H1 (cell line): ENCODE results near the gene PRKAR1B. TPM values are rescaled to one million over a fixed set of nuclear protein-coding genes. Genes with fewer than 3 reads are reported as not detected.

Source experiments
- CTCF ChIA-PET: fragments of 300-600 bp; sonication (Branson Sonifier 250); formaldehyde crosslinking; loops from one replicate; lab custom pipeline; 2021; ENCODE audit not compliant: partially characterized antibody; lab: Charles Lee
- POLR2A ChIA-PET: fragments of 300-600 bp; sonication (Branson Sonifier 250); formaldehyde crosslinking; loops from one replicate; lab custom pipeline; 2021; ENCODE audit warnings: inconsistent platforms; ENCODE audit not compliant: partially characterized antibody; lab: Charles Lee
- DNase-seq, 2 experiments: peaks; one replicate each; pipeline versions ENCODE4 v3.0.0 to v3.0.0-alpha.2; 2010 to 2022; ENCODE audit warnings: low spot score in 2 of 2, low read depth in 1 of 2, mixed read lengths in 1 of 2
- FAIRE-seq: peaks from 2 replicates; lab custom pipeline; 2011; peaks lifted over from hg19 to GRCh38; lab: Jason Lieb, UNC
- H2AFZ ChIP-seq: 2 replicates; pipeline ENCODE4 v1.8.1; 2012; ENCODE audit warnings: low read length, inconsistent platforms
- H2AK5ac ChIP-seq: 2 replicates; pipeline ENCODE4 v1.6.1; 2013; ENCODE audit warnings: low read depth, low read length
- H2BK120ac ChIP-seq: replicated peaks from 2 replicates; pipeline ENCODE3; 2013; ENCODE audit warnings: low read depth, low read length, inconsistent platforms
- H2BK12ac ChIP-seq: 2 replicates; pipeline ENCODE4 v1.6.1; 2013; ENCODE audit warnings: low read depth, low read length
- H2BK15ac ChIP-seq: 2 replicates; pipeline ENCODE4 v1.6.1; 2013; ENCODE audit warnings: low read length
- H2BK20ac ChIP-seq: 2 replicates; pipeline ENCODE4 v1.6.1; 2013; ENCODE audit warnings: low read length
- H2BK5ac ChIP-seq: 2 replicates; pipeline ENCODE4 v1.6.1; 2013; ENCODE audit warnings: low read depth, low read length
- H3K14ac ChIP-seq: 2 replicates; pipeline ENCODE4 v1.6.1; 2013; ENCODE audit warnings: inconsistent platforms; ENCODE audit not compliant: insufficient read length
- H3K18ac ChIP-seq: 2 replicates; pipeline ENCODE4 v1.6.1; 2013; ENCODE audit warnings: low read length; ENCODE audit errors: extremely low read depth
- H3K23ac ChIP-seq: 2 replicates; pipeline ENCODE4 v1.6.1; 2013; ENCODE audit warnings: inconsistent platforms; ENCODE audit not compliant: insufficient read length
- H3K23me2 ChIP-seq: 2 replicates; pipeline ENCODE4 v1.6.1; 2013; ENCODE audit warnings: low read depth, low read length
- H3K27ac ChIP-seq: 2 replicates; pipeline ENCODE4 v1.6.1; 2011; ENCODE audit warnings: low read depth, low read length, inconsistent platforms
- H3K27me3 ChIP-seq, 4 experiments: replicated peaks in 1 of 4; 1 replicate in 1 of 4; 2 replicates in 3 of 4; pipeline versions ENCODE4 v1.6.1 to v1.8.1; 2011 to 2013; ENCODE audit warnings: low read length in 3 of 4, mild to moderate bottlenecking in 3 of 4, inconsistent platforms in 2 of 4, mixed read lengths in 2 of 4, moderate library complexity in 1 of 4; ENCODE audit not compliant: control insufficient read depth in 3 of 4, insufficient read depth in 3 of 4; ENCODE audit errors: extremely low read depth in 1 of 4
- H3K36me3 ChIP-seq, 4 experiments: 2 replicates each; pipeline versions ENCODE4 v1.6.1 to v1.8.1; 2011 to 2013; ENCODE audit warnings: mild to moderate bottlenecking in 4 of 4, low read length in 3 of 4, moderate library complexity in 2 of 4, control low read depth in 1 of 4, inconsistent platforms in 1 of 4; ENCODE audit not compliant: insufficient read depth in 4 of 4, control insufficient read depth in 2 of 4
- H3K4ac ChIP-seq: replicated peaks from 2 replicates; pipeline ENCODE3; 2013; ENCODE audit warnings: low read length, low read depth, mixed read lengths, inconsistent platforms; ENCODE audit not compliant: insufficient read length
- H3K4me1 ChIP-seq, 4 experiments: replicated peaks in 1 of 4; 1 replicate in 1 of 4; 2 replicates in 3 of 4; pipeline versions ENCODE4 v1.6.1 to v1.8.1; 2011 to 2013; ENCODE audit warnings: low read length in 3 of 4, inconsistent platforms in 2 of 4, mixed read lengths in 1 of 4; ENCODE audit not compliant: insufficient read depth in 4 of 4, control insufficient read depth in 3 of 4
- H3K4me2 ChIP-seq, 2 experiments: 2 replicates each; pipeline versions ENCODE4 v1.6.1 to v1.8.1; 2011 to 2013; ENCODE audit warnings: low read depth in 2 of 2, low read length in 2 of 2, control low read depth in 1 of 2, inconsistent platforms in 1 of 2, mild to moderate bottlenecking in 1 of 2; ENCODE audit not compliant: insufficient read depth in 1 of 2
- H3K4me3 ChIP-seq, 4 experiments: fragments of 200-600, 300-600 bp in 1 of 4; sonication (generic), shearing (Covaris generic), sonication (Bioruptor Twin) in 1 of 4; 2 replicates each; pipeline versions ENCODE4 v1.5.1 to v1.8.1; 2011 to 2016; ENCODE audit warnings: low read length in 4 of 4, low read depth in 3 of 4, control low read depth in 2 of 4, inconsistent platforms in 2 of 4, mild to moderate bottlenecking in 2 of 4, mixed read lengths in 1 of 4, moderate library complexity in 1 of 4; ENCODE audit not compliant: insufficient read depth in 2 of 4; ENCODE audit errors: extremely low read depth in 1 of 4
- H3K56ac ChIP-seq: replicated peaks from 2 replicates; pipeline ENCODE3; 2013; ENCODE audit warnings: low read depth, mild to moderate bottlenecking, mixed read lengths, low read length, inconsistent platforms; ENCODE audit not compliant: insufficient read length
- H3K79me1 ChIP-seq: 2 replicates; pipeline ENCODE4 v1.6.1; 2013; ENCODE audit warnings: low read depth, low read length, control low read depth
- H3K79me2 ChIP-seq, 2 experiments: 2 replicates each; pipeline versions ENCODE4 v1.6.1 to v1.8.1; 2012 to 2013; ENCODE audit warnings: low read length in 2 of 2, mild to moderate bottlenecking in 2 of 2, inconsistent platforms in 1 of 2; ENCODE audit not compliant: insufficient read depth in 2 of 2, control insufficient read depth in 1 of 2
- H3K9ac ChIP-seq, 4 experiments: replicated peaks in 1 of 4; 1 replicate in 1 of 4; 2 replicates in 3 of 4; pipeline versions ENCODE4 v1.6.1 to v1.8.1; 2011 to 2013; ENCODE audit warnings: low read depth in 3 of 4, low read length in 3 of 4, control low read depth in 2 of 4, mild to moderate bottlenecking in 2 of 4, moderate library complexity in 2 of 4, inconsistent platforms in 1 of 4; ENCODE audit errors: extremely low read depth in 1 of 4
- H3K9me3 ChIP-seq, 2 experiments: 2 replicates each; pipeline versions ENCODE4 v1.6.1 to v1.8.1; 2012 to 2013; ENCODE audit warnings: mild to moderate bottlenecking in 2 of 2, moderate library complexity in 2 of 2, control low read depth in 1 of 2, inconsistent platforms in 1 of 2, low read depth in 1 of 2, low read length in 1 of 2, mixed read lengths in 1 of 2; ENCODE audit not compliant: insufficient read depth in 2 of 2
- H4K20me1 ChIP-seq, 2 experiments: replicated peaks in 1 of 2; 2 replicates each; pipeline versions ENCODE3 to v1.8.1; 2011 to 2013; ENCODE audit warnings: inconsistent platforms in 2 of 2, low read length in 2 of 2, mild to moderate bottlenecking in 1 of 2; ENCODE audit not compliant: insufficient read depth in 2 of 2, control insufficient read depth in 1 of 2
- H4K5ac ChIP-seq: 2 replicates; pipeline ENCODE4 v1.6.1; 2013; ENCODE audit warnings: low read length, low read depth, mixed read lengths, inconsistent platforms; ENCODE audit not compliant: insufficient read length
- H4K8ac ChIP-seq: 2 replicates; pipeline ENCODE4 v1.8.0; 2013; ENCODE audit warnings: mild to moderate bottlenecking, moderate library complexity, low read length, inconsistent platforms; ENCODE audit not compliant: insufficient read depth; ENCODE audit errors: extremely low read depth
- H4K91ac ChIP-seq: replicated peaks from 2 replicates; pipeline ENCODE3; 2013; ENCODE audit warnings: low read length, mixed read lengths, inconsistent platforms; ENCODE audit not compliant: insufficient read length
- CBX5 ChIP-seq: fragments of 300-800, 300-1000 bp; sonication (generic); IDR thresholded peaks from 2 replicates; pipeline ENCODE4 v1.7.1; 2016; ENCODE audit warnings: antibody characterized with exemption, low read length, low read depth
- EP300 ChIP-seq, 2 experiments: IDR thresholded peaks; 1 replicate in 1 of 2; 2 replicates in 1 of 2; pipeline ENCODE4 v1.6.1; 2011 to 2012; ENCODE audit warnings: low read depth in 2 of 2, low read length in 2 of 2, mild to moderate bottlenecking in 2 of 2, borderline replicate concordance in 1 of 2, inconsistent platforms in 1 of 2, moderate library complexity in 1 of 2
- SP1 ChIP-seq: IDR thresholded peaks from 2 replicates; pipeline ENCODE4 v1.6.1; 2011; ENCODE audit warnings: low read depth, low read length
- YY1 ChIP-seq: IDR thresholded peaks from 2 replicates; pipeline ENCODE4 v1.6.1; 2011; ENCODE audit warnings: low read depth, mild to moderate bottlenecking, low read length
- WGBS, 2 experiments: shearing (Covaris generic) in 1 of 2; methylation state at CpG; one replicate each; pipeline versions ENCODE4 v1.1.6 to v1.1.7; 2013 to 2015; ENCODE audit warnings: low lambda C conversion rate in 2 of 2, mixed read lengths in 2 of 2, inconsistent platforms in 1 of 2, low coverage in 1 of 2, missing lambda C conversion rate in 1 of 2; ENCODE audit not compliant: insufficient replicate concordance in 2 of 2, insufficient coverage in 1 of 2, insufficient read length in 1 of 2; ENCODE audit errors: extremely low coverage in 1 of 2, missing lambda C conversion rate in 1 of 2; 5-methylcytosine and 5-hydroxymethylcytosine counted together
- polyA plus RNA-seq, 7 experiments: library from polyadenylated mRNA; depleted of rRNA in 3 of 7; stranded (reverse) in 5 of 7; unstranded in 2 of 7; fragments of >200 nt in 5 of 7; fragments of 200-250 nt in 2 of 7; gene quantifications; 1 replicate in 5 of 7; 2 replicates in 1 of 7; 4 replicates in 1 of 7; pipeline versions ENCODE4 v1.2.1 to v1.2.3, GENCODE V29; 2011 to 2013; ENCODE audit warnings: missing spikeins in 2 of 7, mixed read lengths in 2 of 7
- total RNA-seq: library from RNA; stranded (reverse); fragmentation: NEBNext Ultra II Directional; extraction: Animal tissue kit (Norgen Biotek cat#: 25700); gene quantifications from 2 replicates; pipeline ENCODE4 v1.2.1, GENCODE V29; 2021

PRKAR1B gene
- total and polyA plus RNA-seq, 2 of the 8 experiments (the other 6 are each of a cell fraction or from before 2014, with no cell fraction given) = 12.3 to 55.7 TPM

DNA sequence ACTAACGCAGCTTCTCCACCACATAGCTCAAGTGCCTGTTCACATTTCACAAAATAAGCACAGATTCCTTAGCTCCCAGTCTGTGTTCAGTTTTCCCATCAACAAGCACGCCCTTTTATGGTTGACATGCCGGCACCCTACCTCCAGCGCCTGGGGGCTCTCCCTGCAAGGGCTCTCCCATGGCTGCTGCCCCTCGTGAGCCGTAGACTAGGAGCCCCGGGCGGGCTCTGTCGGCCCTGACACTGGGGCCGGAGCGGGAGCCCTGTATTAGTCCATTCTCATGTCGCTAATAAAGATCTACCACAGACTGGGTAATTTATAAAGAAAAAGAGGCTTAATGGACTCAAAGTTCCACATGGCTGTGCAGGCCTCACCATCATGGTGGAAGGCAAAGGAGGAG is 34.0 kb upstream of the PRKAR1B start:
- DNase-seq = no peak
- CTCF ChIA-PET = interaction anchor here (0.7 to 1.9 kb wide), 4 partner anchors 13 to 91 kb away, joined by 3 to 4 read pairs (median 4); no protein-coding TSS in a partner anchor
- no peak for TF ChIP-seq SP1
- TF ChIP-seq YY1 = no peak
- TF ChIP-seq EP300 (IDR thresholded peaks at IDR 0.05; ENCODE audit: borderline replicate concordance in 1 of 2, low read depth in 2 of 2, low read length in 2 of 2) = no peak
- no peak for TF ChIP-seq CBX5
- Histone ChIP-seq H2BK15ac (no peak overlapping the region), H3K14ac (no peak overlapping the region), H3K23me2 (no peaks in the 10 kb centered on the region), H3K79me2 (no peaks in the 10 kb centered on the region), H2AFZ (no peak overlapping the region), H3K18ac (no peak overlapping the region), H4K8ac (no peak overlapping the region), H2BK120ac (no peak overlapping the region), H3K36me3 (peaks cover 15 to 40% (median 28%) of the 10 kb centered on the region in 4 experiments), H3K27me3 (no peaks in the 10 kb centered on the region), H3K9me3 (no peaks in the 10 kb centered on the region), H2AK5ac (no peak overlapping the region), H3K4me3 (no peak overlapping the region), H3K23ac (no peak overlapping the region), H3K4ac (no peak overlapping the region), H3K27ac (no peak overlapping the region), H2BK20ac (no peak overlapping the region), H3K56ac (no peak overlapping the region), H2BK12ac (no peak overlapping the region), H4K91ac (no peak overlapping the region), H2BK5ac (no peak overlapping the region), H3K79me1 (no peaks in the 10 kb centered on the region; the same call in 1 of the 2 replicates), H4K20me1 (peaks cover 0 to 11% of the 10 kb centered on the region in 2 experiments), H3K4me2 (no peak overlapping the region), H4K5ac (no peak overlapping the region), H3K9ac (no peak overlapping the region), H3K4me1 (no peaks in the 10 kb centered on the region)
- 95% methylated on average over 12 of the region's 12 CpGs; no CpG with 5 or more reads in 1 of the 2 experiments for WGBS, 2 experiments
- FAIRE-seq = no peak
- POLR2A ChIA-PET = interaction anchor here (0.9 kb wide), 1 partner anchor 10 kb away, joined by 3 read pairs; no protein-coding TSS in a partner anchor
